ENCODE results near the gene FAP. TPM values are rescaled to one million over a fixed set of nuclear protein-coding genes. Genes with fewer than 3 reads are reported as not detected.

FAP gene
- total RNA-seq, 1 donor = not detected

DNA sequence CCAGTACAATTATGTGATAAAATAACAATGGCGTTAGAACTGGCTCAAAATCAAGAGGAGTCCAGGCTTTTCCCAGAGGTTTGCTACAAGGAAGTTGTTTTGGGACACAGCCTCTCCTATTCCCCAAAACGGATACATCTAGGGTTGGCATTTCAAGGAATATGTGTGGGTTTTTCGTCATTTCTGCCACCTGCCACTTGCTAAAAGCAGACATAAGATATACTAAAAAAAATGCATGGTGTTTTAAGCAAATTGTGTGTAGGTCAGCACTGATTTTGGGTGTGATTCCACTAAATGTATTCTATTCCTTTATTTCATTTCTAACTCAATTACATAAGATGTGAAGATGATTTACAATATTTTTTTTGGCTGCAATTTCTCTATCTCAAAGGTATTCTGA lies 54.8 kb downstream of the FAP start:
- DNase-seq (ENCODE audit: low read depth in 2 of 3, low spot score in 2 of 3) = no peak

DNA sequence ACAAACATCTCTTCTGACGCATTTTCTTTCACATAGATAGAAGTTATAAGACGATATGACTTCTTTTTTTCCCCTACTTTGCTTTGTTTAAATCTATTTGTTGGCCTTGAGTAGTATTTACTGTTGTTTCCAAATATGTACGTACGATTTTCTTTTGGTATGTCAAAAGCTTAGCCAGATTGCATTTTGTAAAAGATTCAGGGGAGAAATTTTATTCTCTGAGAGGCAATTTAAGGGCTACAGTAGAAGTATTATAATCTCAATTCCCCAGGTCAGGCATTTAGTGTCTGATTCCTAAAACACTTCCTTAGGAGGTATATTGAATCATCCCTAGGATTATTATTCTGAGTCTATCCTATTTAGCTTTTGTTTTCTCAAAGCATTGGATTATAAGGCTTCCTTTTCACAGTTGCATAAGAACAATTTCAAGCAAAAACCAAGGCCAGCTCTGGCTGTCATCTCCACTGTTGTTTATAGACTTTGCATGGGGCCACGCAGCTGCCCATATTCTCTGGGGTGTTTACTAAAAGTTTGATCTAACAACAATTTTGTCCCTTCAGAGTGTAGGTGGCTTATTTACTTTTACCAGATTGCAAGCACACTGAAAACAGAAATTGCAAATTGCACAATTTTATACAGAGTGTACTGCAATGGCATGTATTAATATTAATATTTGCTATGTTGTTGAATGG lies 57.6 kb downstream of the FAP start:
- no peak for DNase-seq (ENCODE audit: low read depth in 2 of 3, low spot score in 2 of 3)

GRCh38 chr2:162184821-162185450 lies 58.3 kb downstream of the FAP start:
- DNase-seq (ENCODE audit: low read depth in 2 of 3, low spot score in 2 of 3) = no peak

GRCh38 chr2:162184359-162184758 lies 58.9 kb downstream of the FAP start:
- no peak for DNase-seq (ENCODE audit: low read depth in 2 of 3, low spot score in 2 of 3)

- no peak for DNase-seq (ENCODE audit: low read depth in 2 of 3, low spot score in 2 of 3)
Observed at GRCh38 chr2:162182395-162182794, 60.9 kb downstream of the FAP start.

DNA sequence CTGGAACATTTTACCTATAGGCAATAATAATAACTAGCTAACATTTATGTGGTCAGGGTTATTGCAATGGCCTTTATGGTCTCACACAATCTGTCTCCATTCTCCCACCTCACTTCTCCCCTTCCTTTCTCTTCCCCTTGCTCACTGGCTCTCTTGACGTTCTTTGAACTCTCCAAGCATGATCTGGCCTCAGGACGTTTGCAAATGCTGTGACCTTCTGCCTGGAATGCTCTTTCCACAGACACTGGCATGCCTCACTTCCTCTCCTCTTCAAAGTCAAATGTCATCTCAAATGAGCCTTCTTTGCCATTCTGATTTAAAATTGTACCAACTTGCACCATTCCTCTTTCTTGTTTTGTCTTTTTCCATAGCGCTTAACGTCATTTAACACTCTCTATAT lies 65.9 kb downstream of the FAP start:
- DNase-seq (ENCODE audit: low read depth in 2 of 3, low spot score in 2 of 3) = no peak

GRCh38 chr2:162175714-162176113 lies 67.5 kb downstream of the FAP start:
- no peak for DNase-seq (ENCODE audit: low read depth in 2 of 3, low spot score in 2 of 3)

GRCh38 chr2:162174746-162175145 lies 68.5 kb downstream of the FAP start:
- no peak for DNase-seq (ENCODE audit: low read depth in 2 of 3, low spot score in 2 of 3)

GRCh38 chr2:162172802-162173370 lies 70.4 kb downstream of the FAP start:
- no peak for DNase-seq (ENCODE audit: low read depth in 2 of 3, low spot score in 2 of 3)

GRCh38 chr2:162166745-162167144 lies 76.5 kb downstream of the FAP start:
- DNase-seq (ENCODE audit: low read depth in 2 of 3, low spot score in 2 of 3) = no peak

- no peak for DNase-seq (ENCODE audit: low read depth in 2 of 3, low spot score in 2 of 3)
Observed at GRCh38 chr2:162166174-162166573, 77.1 kb downstream of the FAP start.

DNA sequence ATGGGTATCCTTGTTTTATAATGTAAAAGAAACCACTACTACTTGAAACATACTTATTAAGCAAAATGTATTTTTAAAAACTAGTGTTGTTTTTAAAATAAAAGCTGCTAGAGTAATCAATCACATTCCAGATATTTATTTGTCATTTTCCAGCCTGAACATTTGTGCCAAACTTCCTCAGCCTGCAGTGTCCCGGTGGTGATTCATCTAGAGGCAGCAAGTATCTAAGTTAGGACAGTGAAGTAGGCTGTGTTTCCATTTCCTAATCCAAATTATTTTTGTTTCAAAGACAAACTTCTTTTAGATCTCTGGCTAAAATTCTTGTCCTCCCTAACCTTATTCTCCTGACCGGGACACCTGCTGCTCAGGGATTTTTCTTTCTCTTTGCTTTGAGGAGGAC lies 78.4 kb downstream of the FAP start:
- no peak for DNase-seq (ENCODE audit: low read depth in 2 of 3, low spot score in 2 of 3)

- no peak for DNase-seq (ENCODE audit: low read depth in 2 of 3, low spot score in 2 of 3)
Observed at GRCh38 chr2:162159446-162159845, 83.8 kb downstream of the FAP start.

- DNase-seq (ENCODE audit: low read depth in 2 of 3, low spot score in 2 of 3) = no peak
Observed at GRCh38 chr2:162156149-162156548, 87.1 kb downstream of the FAP start.

DNA sequence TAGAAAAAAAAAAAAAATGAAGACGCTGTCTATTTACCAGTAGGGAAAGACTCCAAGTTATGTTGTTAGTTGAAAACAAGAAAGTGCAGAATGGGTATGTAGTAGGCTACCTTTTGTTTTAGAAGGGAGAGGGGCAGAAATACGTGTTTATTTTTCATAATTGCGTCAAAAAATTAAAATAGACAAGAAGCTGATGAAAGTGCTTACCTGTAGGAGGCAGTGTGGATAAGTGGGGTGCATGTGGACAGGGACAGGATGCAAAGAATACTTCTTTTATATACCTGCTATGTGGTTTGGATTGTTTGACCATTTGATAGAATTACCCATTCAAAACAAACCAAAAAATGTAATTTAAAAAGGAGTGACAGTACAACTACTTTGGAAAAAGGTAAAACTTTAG lies 88.2 kb downstream of the FAP start:
- DNase-seq (ENCODE audit: low read depth in 2 of 3, low spot score in 2 of 3) = no peak

DNA sequence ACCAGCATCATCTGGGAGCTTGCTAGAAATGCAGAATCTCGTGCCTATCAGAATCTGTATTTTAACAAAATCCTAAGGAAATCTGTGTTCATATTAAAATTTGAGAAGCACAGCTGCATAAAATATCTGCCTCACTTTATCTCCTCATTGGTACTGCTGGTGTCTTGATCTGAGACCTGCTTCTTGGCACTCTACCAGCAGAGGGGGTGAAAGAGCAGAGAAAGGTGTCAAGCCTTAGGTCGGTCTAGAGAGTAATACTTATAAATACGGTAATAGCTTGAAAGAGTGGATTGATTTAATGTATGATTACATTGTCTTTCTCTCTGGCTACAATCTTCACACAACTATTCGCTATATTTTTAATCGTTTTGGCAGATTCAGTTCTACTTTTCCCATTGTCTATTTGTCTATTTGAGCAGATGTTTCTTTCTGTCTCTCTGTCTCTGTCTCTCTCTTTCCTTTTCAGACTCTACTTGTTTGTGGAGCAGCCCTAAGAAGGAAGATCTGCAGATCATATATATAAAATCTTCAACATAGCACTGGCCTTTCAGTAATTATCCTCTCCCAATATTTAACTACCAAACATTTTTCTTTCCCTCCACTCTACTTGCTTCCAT lies 89.5 kb downstream of the FAP start:
- DNase-seq (ENCODE audit: low read depth in 2 of 3, low spot score in 2 of 3) = peak; percentile 21 to 83 (median 59)

DNA sequence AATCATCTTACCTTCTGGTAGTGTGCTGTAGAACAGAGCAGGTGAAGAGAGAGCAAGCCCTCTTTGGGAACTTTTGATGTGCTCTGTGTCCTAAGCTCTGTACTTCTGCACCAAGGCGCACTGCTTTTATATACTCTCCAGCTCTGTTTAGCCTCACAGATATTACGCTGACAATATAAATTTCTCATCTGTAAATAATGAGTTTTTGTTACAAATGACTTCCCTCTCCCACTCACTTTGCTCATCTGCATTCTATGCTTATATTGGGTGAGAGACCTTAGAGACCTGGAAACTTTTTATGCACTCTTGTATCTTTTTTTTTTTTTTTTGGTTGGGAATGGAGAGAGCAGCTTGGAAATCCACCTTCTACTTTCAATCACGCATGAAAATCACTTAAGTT lies 91.1 kb downstream of the FAP start, which contains the start of gene GCG:
Gene GCG (minus strand): TSS at position 101 of the 400 bp plus-strand sequence. CDS start 3,069 bp downstream, outside the sequence.
- no peak for DNase-seq (ENCODE audit: low read depth in 2 of 3, low spot score in 2 of 3)

- no peak for DNase-seq (ENCODE audit: low read depth in 2 of 3, low spot score in 2 of 3)
Observed at GRCh38 chr2:162149940-162150339, 93.3 kb downstream of the FAP start.

GRCh38 chr2:162149466-162149865 lies 93.8 kb downstream of the FAP start:
- DNase-seq (ENCODE audit: low read depth in 2 of 3, low spot score in 2 of 3) = no peak

- DNase-seq (ENCODE audit: low read depth in 2 of 3, low spot score in 2 of 3) = no peak
Observed at GRCh38 chr2:162148956-162149355, 94.3 kb downstream of the FAP start.

- no peak for DNase-seq (ENCODE audit: low read depth in 2 of 3, low spot score in 2 of 3)
Observed at GRCh38 chr2:162143969-162144368, 99.3 kb downstream of the FAP start.

DNA sequence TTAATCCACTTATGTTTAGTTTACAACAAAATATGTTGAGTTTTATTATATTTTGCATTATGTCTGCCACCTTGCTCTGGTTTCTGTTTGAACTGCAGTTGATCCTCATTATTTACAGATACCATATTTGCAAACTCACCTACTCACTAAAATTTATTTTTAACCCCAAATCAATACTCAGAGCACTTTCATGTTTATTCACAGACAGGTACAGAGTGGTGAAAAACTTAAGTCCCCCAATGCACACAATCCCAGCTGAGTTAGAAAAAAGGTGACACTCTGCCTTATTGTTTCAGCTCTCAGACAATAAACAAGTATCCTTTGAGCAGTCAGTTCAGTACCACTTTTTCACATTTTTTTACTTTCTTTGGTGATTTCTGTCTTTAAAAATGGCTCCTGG lies 104.9 kb downstream of the FAP start:
- no peak for DNase-seq (ENCODE audit: low read depth in 2 of 3, low spot score in 2 of 3)

Data from hematopoietic multipotent progenitor cell (in vitro differentiated cells).